ENCODE data around the gene UTP25. TPM values are rescaled to one million over a fixed set of nuclear protein-coding genes. Genes with fewer than 3 reads are reported as not detected.

Gene UTP25, protein sequence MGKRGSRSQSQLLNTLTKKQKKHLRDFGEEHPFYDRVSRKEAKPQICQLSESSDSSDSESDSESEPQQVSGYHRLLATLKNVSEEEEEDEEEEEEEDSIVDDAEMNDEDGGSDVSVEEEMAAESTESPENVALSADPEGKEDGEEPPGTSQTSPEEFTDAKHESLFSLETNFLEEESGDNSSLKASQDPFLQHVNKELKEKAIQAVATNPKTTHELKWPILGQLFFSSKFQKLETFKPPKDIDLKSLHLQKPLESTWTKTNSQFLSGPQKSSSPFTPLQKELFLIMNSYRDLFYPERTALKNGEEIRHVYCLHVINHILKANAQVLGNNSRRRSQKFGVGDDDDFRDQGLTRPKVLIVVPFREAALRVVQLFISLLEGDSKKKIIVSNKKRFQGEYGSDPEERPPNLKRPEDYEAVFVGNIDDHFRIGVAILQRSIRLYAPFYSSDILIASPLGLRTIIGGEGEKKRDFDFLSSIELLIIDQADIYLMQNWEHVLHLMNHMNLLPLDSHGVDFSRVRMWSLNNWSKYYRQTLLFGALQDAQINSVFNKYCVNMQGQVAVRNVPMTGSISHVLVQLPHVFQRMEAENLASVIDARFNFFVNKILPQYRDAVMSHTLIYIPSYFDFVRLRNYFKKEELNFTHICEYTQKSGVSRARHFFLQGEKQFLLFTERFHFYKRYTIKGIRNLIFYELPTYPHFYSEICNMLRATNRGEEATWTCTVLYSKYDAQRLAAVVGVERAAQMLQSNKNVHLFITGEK
- total RNA-seq: 1 to 10 TPM; 6.0 to 8.9 (median 8.3) TPM
- 15.7 TPM for total RNA-seq (2013)

- Mint-ChIP-seq H3K36me3 (no peaks in the 10 kb centered on the region), H3K4me3 (peak within 1 kb of the TSS; percentile 92), H3K4me1 (peaks cover 24 to 37% of the 10 kb centered on the region in 2 donors), H3K27ac (peak within 1 kb of the TSS; percentile 88 to 93), H3K9me3 (no peaks in the 10 kb centered on the region), H3K27me3 (ENCODE audit: low read depth in 2 of 2) (peaks cover 5 to 7% of the 10 kb centered on the region in 2 donors)
- intact Hi-C loops (cut with micrococcal nuclease): loop anchor here (1.0 kb wide), 1 partner anchor 43 kb away; the partner anchor contains the start of gene C1orf74
- H3K27ac ChIP-seq (ENCODE audit: low read length): peak within 1 kb of the TSS; percentile 69
- ATAC-seq (peak; percentile 88 to 97 (median 91)), DNase-seq (peak; percentile 91 to 98)
- H3K9me3 ChIP-seq (ENCODE audit: control insufficient read depth, insufficient read depth, low read length): no peaks in the 10 kb centered on the region
- peaks cover 5% of the 10 kb centered on the region for H3K27me3 ChIP-seq (ENCODE audit: control insufficient read depth, insufficient read depth, low read length)
- peak; percentile 63 for TF ChIP-seq CTCF (IDR thresholded peaks at IDR 0.05)
- peak within 1 kb of the TSS; percentile 81 for H3K4me3 ChIP-seq (ENCODE audit: low read length)
- WGBS (ENCODE audit: insufficient coverage): 15% methylated on average over 51 of the region's 51 CpGs
- H3K36me3 ChIP-seq (ENCODE audit: control insufficient read depth, insufficient read depth, low read length): peaks cover 16% of the 10 kb centered on the region
- peaks cover 19% of the 10 kb centered on the region for H3K4me1 ChIP-seq (ENCODE audit: control insufficient read depth, insufficient read depth, low read length)
These were observed at the start of gene UTP25 for GRCh38 chr1:209827384-209828262. TSS of gene UTP25 (plus strand) at chr1:209827972. CDS start at chr1:209828064, 92 bp downstream.

DNA sequence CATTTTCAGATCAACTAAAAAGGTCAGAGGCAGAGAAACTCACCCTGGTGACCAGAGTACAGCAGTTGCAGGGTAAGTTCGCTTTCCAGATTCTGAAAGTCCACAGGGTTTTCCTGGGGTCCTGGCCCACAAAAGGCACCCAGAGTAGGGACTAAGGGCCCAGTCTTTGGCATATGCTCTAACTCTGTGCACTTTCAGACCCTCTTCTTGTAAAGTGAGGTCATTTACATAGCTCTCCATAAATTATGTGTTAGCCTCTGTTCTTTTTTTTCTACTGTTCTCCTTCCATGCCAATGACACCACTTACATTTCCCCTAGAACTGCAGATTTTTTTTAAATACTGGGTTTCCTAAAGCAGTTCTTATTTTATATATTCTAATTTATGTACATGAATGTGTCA lies 49.7 kb upstream of the UTP25 start:
- no peak overlapping the region for H3K4me3 ChIP-seq (ENCODE audit: low read length)
- Mint-ChIP-seq H3K4me1 (peaks cover 31 to 46% of the 10 kb centered on the region in 2 donors), H3K36me3 (peaks cover 51% of the 10 kb centered on the region)

DNA sequence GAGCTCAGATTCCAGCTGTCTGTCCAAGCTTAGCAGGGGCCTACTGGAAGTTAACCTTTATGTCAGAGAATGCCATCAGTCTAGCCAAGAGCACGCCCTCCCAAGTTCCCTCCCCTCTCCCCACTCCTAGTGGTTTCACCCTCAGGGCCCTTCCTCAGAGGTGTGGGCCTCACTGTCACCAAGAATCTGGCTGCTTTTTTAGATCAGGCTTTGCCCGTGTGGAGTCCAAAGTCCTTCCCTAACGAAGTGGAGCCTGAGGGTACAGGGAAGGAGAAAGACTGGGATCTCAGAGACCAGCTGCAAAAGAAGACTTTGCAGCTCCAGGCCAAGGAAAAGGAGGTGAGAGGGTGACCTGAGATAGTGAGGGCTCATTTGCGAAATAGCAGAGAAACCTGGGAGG lies 47.5 kb upstream of the UTP25 start:
- 79% methylated on average over 4 of the region's 4 CpGs for WGBS (ENCODE audit: insufficient coverage)
- H3K9me3 Mint-ChIP-seq: no peaks in the 10 kb centered on the region
- Histone ChIP-seq H3K27ac (ENCODE audit: low read length) (no peak overlapping the region), H3K36me3 (ENCODE audit: control insufficient read depth, insufficient read depth, low read length) (peaks cover 75% of the 10 kb centered on the region), H3K27me3 (ENCODE audit: control insufficient read depth, insufficient read depth, low read length) (no peaks in the 10 kb centered on the region), H3K9me3 (ENCODE audit: control insufficient read depth, insufficient read depth, low read length) (no peaks in the 10 kb centered on the region), H3K4me1 (ENCODE audit: control insufficient read depth, insufficient read depth, low read length) (peaks cover 22% of the 10 kb centered on the region), H3K4me3 (ENCODE audit: low read length) (no peak overlapping the region)
- no peak for ATAC-seq
- TF ChIP-seq CTCF (IDR thresholded peaks at IDR 0.05): no peak
- no peak overlapping the region for H3K4me3 Mint-ChIP-seq
- peaks cover 50 to 51% of the 10 kb centered on the region in 2 donors for H3K4me1 Mint-ChIP-seq
- intact Hi-C loops (cut with micrococcal nuclease): no loop called here
- H3K27me3 Mint-ChIP-seq (ENCODE audit: low read depth in 2 of 2): no peaks in the 10 kb centered on the region
- H3K36me3 Mint-ChIP-seq: peaks cover 38% of the 10 kb centered on the region
- H3K27ac Mint-ChIP-seq: peak overlapping the region; percentile 59 to 78
- DNase-seq: no peak

More for the DNA sequence above, 49.7 kb upstream of the UTP25 start:
- Histone ChIP-seq H3K4me1 (ENCODE audit: control insufficient read depth, insufficient read depth, low read length) (peaks cover 6% of the 10 kb centered on the region), H3K36me3 (ENCODE audit: control insufficient read depth, insufficient read depth, low read length) (peaks cover 97% of the 10 kb centered on the region), H3K27me3 (ENCODE audit: control insufficient read depth, insufficient read depth, low read length) (no peaks in the 10 kb centered on the region), H3K27ac (ENCODE audit: low read length) (no peak overlapping the region), H3K9me3 (ENCODE audit: control insufficient read depth, insufficient read depth, low read length) (no peaks in the 10 kb centered on the region)
- ATAC-seq: no peak
- 93% methylated on average over 1 of the region's 1 CpG for WGBS (ENCODE audit: insufficient coverage)
- H3K27me3 Mint-ChIP-seq (ENCODE audit: low read depth in 2 of 2): no peaks in the 10 kb centered on the region
- no peak for TF ChIP-seq CTCF (IDR thresholded peaks at IDR 0.05)
- intact Hi-C loops (cut with micrococcal nuclease): no loop called here
- H3K9me3 Mint-ChIP-seq: no peaks in the 10 kb centered on the region
- no peak overlapping the region for H3K4me3 Mint-ChIP-seq
- peak overlapping the region; percentile 59 to 78 for H3K27ac Mint-ChIP-seq
- DNase-seq: no peak

Measured in natural killer cell (primary cell).